Activated CD4-positive, alpha-beta T cell treated with anti-CD3 and anti-CD28 coated beads, Interleukin-2, amount 50 U/mL, for 1 hour (primary cell): Measurements from ENCODE around the gene GBF1.
"Not testable (repeated sequence)": the region's sequence is repeated elsewhere in the genome, so short reads cannot be mapped to it uniquely, and the experiment has no call there.

Experiments
- DNase-seq: peaks from one replicate; pipeline ENCODE4 v3.0.0-alpha.2; 2020

GBF1 gene, protein sequence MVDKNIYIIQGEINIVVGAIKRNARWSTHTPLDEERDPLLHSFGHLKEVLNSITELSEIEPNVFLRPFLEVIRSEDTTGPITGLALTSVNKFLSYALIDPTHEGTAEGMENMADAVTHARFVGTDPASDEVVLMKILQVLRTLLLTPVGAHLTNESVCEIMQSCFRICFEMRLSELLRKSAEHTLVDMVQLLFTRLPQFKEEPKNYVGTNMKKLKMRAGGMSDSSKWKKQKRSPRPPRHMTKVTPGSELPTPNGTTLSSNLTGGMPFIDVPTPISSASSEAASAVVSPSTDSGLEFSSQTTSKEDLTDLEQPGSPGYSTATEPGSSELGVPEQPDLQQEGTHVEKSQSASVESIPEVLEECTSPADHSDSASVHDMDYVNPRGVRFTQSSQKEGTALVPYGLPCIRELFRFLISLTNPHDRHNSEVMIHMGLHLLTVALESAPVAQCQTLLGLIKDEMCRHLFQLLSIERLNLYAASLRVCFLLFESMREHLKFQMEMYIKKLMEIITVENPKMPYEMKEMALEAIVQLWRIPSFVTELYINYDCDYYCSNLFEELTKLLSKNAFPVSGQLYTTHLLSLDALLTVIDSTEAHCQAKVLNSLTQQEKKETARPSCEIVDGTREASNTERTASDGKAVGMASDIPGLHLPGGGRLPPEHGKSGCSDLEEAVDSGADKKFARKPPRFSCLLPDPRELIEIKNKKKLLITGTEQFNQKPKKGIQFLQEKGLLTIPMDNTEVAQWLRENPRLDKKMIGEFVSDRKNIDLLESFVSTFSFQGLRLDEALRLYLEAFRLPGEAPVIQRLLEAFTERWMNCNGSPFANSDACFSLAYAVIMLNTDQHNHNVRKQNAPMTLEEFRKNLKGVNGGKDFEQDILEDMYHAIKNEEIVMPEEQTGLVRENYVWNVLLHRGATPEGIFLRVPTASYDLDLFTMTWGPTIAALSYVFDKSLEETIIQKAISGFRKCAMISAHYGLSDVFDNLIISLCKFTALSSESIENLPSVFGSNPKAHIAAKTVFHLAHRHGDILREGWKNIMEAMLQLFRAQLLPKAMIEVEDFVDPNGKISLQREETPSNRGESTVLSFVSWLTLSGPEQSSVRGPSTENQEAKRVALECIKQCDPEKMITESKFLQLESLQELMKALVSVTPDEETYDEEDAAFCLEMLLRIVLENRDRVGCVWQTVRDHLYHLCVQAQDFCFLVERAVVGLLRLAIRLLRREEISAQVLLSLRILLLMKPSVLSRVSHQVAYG (N-terminal part only)

GRCh38 chr10:102245082-102245931 is at the start of gene GBF1:
TSS of gene GBF1 (plus strand) at chr10:102245532. CDS start at chr10:102258939, 13,407 bp downstream.
- peak; percentile 84 for DNase-seq

GRCh38 chr10:102196893-102197292 is 48.4 kb upstream of the GBF1 start:
- DNase-seq: no peak

DNA sequence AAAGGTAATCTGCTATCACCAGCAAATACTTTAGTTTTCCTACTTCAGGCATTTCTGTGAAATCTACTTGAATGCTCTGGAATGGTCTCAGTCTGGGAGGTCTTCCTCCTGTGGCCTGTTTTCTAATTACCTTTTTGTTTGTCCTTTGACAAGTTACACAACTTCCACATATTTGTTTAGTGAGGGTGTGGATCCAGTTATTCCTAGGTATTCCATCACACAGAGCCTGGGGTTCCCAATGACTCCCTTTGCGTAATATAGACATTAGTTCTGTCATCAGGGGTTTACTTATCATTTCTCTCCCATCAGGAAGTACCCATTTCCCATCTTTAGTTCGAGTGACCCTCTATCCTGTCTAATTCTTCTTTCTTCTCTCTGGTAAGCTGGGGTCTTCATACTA is 47.3 kb upstream of the GBF1 start:
- no peak for DNase-seq

GRCh38 chr10:102200751-102201640 is 44.3 kb upstream of the GBF1 start:
- DNase-seq: no peak

GRCh38 chr10:102202386-102202785 is 42.9 kb upstream of the GBF1 start:
- no peak for DNase-seq

GRCh38 chr10:102208311-102209035 is 36.9 kb upstream of the GBF1 start:
- DNase-seq: no peak

DNA sequence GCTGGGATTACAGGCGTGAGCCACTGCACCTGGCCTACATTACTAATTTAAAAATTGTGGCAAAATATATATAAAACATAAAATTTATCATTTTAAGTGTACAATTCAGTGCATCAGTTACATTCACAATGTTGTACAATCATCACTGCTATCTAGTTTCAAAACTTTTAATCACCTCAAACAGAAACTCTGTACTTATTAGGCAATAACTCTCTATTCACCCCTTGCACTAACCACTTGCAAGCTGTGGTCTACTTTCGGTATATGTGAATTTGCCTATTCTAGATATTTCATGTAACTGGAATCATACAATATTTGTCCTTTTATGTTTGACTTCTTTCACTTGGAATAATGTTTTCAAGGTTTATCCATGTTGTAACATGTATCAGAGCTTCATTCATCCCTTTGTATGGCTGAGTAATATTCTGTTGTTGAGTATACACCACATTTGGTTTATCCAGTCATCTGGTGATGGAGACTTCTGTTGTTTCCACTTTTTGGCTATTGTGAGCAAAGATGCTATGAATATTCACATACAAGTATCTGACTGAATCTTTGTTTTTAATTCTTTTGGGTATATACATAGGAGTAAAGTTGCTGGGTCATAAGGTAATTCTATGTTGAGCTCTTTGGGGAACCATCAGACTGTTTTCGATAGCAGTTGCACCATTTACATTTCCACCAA is 33.6 kb upstream of the GBF1 start:
- DNase-seq: no peak

- DNase-seq: not testable (repeated sequence)
Measured at GRCh38 chr10:102213599-102213998, 31.7 kb upstream of the GBF1 start.

DNA sequence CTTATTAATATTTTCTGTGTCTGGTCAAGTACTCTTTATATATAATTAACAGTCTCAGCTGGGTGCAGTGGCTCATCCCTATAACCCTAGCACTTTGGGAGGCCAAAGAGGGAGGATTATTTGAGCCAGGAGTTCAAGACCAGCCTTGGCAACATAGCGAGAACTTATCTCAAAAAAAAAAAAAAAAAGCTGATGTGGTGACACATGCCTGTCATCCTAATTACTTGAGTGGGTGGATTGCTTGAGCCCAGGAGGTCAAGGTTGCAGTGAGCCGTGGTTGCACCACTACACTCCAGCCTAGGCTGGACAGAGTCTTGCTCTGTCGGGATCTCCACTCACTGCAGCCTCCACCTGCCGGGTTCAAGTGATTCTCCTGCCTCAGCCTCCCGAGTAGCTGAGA is 26.0 kb upstream of the GBF1 start:
- no peak for DNase-seq

GRCh38 chr10:102220612-102221011 is 24.7 kb upstream of the GBF1 start:
- no peak for DNase-seq

DNA sequence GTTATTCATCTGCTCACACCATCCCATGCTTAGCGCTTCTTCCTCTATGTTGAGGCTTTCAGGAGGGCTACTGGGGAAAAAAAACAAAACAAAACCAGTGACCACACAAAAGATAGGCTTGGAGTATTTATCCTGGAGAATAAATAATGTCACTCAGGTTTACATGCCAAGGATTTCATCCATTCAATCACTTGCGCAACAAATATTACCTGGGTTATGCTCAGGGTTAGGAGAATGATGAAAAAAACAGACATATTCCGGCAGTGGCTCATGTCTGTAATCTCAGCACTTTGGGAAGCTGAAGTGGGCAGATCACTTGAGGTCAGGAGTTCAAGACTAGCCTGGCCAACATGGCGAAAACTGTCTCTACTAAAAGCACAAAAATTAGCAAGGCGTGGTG is 22.5 kb upstream of the GBF1 start:
- DNase-seq: no peak

DNA sequence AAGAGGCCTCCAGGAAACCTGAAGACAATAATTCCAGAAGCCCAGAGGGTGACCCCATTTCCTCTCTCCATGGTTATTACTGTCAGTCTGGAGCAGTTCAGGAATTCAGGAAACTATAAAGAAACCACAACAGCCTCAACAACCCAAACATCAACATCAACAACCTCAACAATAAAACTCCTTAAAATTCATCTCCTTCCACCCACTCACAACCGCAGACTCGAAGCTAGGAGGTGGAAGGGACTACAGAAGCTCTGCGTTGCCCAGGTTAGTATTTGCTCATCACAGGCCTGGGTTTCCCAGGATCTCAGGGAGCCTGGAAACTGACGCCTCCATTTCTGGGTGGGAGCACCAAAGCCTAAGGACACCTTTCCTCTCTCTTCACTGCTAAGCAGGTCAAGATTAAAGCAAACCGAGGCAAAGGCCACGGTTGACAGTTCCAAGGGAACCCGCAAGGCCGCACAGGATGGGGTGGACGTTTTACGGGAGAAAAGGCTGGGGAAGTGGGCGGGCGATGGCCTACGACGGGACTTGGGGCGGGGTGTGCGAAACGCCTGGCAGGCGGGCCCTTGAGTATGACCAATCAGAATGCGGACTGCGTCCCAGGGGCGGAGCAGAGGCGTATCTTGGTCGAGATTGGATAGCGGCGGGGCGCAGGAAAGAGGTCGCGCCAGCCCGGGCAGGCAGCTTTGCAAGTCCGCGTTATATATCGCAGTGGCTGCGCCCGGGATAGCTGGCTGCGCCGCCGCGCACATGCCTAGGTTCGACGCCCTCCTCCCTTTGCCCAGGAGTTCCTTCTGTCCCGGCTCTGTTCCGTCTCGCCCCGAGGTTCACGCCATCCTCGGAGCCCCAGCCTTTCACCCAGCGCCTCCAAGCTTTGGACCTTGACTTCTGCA is 19.4 kb upstream of the GBF1 start, which contains the start of gene ELOVL3:
Gene ELOVL3 (plus strand): TSS at position 654 of the 896 bp plus-strand sequence. CDS start 250 bp downstream, outside the sequence.
- DNase-seq: peak; percentile 79

DNA sequence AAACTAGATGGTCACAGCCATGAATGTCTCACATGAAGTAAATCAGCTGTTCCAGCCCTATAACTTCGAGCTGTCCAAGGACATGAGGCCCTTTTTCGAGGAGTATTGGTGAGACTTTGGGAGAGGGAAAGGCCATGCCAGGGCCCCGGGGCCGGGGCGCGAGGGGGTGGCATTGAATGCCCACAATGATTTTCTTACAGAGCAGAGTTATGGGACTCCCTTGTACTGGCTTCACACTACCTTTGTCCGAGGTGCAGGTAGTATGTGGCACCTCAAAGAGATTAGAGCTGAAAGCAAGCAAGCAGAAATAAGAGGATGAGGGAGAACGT is 18.8 kb upstream of the GBF1 start:
- DNase-seq: no peak

- DNase-seq: no peak
Measured at GRCh38 chr10:102227050-102227449, 18.3 kb upstream of the GBF1 start.

DNA sequence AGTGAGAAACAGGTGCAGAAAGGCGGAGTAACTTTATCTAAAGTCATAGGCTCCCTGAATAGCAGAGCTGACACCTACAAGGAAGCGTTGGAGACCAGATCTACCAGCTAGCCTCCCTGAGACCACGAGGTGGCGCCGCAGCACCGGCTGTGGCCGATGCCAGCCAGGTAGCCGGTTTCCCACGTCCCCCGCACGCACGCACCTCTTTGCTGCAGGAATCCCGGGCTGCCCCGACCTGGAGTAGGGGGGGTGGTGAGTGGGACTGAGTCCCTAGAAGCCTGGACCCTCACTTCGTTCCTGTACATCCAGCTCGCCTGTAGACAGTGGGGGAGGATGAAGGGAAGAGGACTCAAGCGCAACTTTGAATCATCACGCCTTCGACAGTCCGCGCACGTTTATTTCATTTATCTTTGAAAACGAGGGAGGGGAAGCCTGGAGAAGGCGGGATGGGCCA is 15.5 kb upstream of the GBF1 start:
- DNase-seq: peak; percentile 87

DNA sequence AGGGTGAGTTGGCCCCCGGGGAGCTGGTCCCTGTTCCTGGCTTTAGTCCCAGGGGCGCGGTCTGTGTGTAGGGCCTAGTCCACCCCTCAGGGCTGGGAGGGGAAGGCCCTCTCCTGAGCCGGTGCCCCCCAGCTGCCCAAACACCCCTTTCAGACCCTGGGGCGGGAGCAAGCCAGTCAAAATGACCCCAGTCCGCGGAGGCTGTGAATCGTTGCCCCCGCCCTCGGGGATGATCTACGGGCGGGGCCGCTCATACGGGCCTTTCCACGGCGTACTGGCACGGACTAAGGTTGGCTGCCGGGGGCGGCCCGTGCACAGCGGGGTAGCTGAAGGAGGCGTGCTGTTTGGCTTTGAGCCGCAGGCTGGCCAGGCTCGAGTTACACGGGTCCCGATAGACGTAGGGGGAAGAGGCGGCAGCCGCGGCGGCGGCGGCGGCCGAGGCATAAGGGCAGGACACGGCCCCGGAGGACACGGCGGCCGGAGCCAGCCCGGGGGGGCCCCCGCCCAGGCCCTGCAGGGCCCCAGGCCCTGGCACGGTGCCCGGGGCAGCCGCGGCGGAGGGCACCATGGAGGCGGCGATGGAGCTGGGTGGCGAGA is 15.0 kb upstream of the GBF1 start:
- no peak for DNase-seq

GRCh38 chr10:102230861-102231356 is 14.4 kb upstream of the GBF1 start:
- peak; percentile 45 for DNase-seq
